Smooth muscle cell (in vitro differentiated cells): ENCODE results near the gene IL16. TPM values are rescaled to one million over a fixed set of nuclear protein-coding genes. Genes with fewer than 3 reads are reported as not detected.
"Not testable (repeated sequence)": the region's sequence is repeated elsewhere in the genome, so short reads cannot be mapped to it uniquely, and the experiment has no call there.

Experiments
- DNase-seq: peaks from one replicate; lab custom pipeline; 2025; ENCODE audit not compliant: unreplicated experiment; lab: John Stamatoyannopoulos, UW
- H2AFZ ChIP-seq: fragments of 200-600 bp; sonication (generic); 2 replicates; pipeline ENCODE4 v1.6.0; 2016; ENCODE audit warnings: antibody characterized with exemption, low read depth, mild to moderate bottlenecking
- H3F3A ChIP-seq: fragments of 200-600 bp; sonication (generic); 2 replicates; pipeline ENCODE4 v1.6.0; 2017; ENCODE audit warnings: antibody characterized with exemption, low read depth
- H3K27ac ChIP-seq: fragments of 200-600 bp; sonication (generic); 2 replicates; pipeline ENCODE4 v1.5.1; 2016; ENCODE audit warnings: low read depth, mild to moderate bottlenecking
- H3K27me3 ChIP-seq: fragments of 200-600 bp; sonication (generic); 2 replicates; pipeline ENCODE4 v1.6.1; 2016; ENCODE audit warnings: low read depth, mild to moderate bottlenecking
- H3K36me3 ChIP-seq: fragments of 200-600 bp; sonication (generic); 2 replicates; pipeline ENCODE4 v1.5.1; 2016; ENCODE audit warnings: low read depth
- H3K4me1 ChIP-seq: fragments of 200-600 bp; sonication (generic); 2 replicates; pipeline ENCODE4 v1.5.1; 2016; ENCODE audit warnings: low read depth
- H3K4me2 ChIP-seq: fragments of 200-600 bp; sonication (generic); 2 replicates; pipeline ENCODE4 v1.6.0; 2016; ENCODE audit warnings: mild to moderate bottlenecking
- H3K4me3 ChIP-seq: fragments of 200-600 bp; sonication (generic); 2 replicates; pipeline ENCODE4 v1.5.1; 2016; ENCODE audit warnings: mild to moderate bottlenecking
- H3K79me2 ChIP-seq: fragments of 200-600 bp; sonication (generic); 2 replicates; pipeline ENCODE4 v1.6.0; 2016; ENCODE audit warnings: low read depth, mild to moderate bottlenecking
- H3K9ac ChIP-seq: fragments of 200-600 bp; sonication (generic); 2 replicates; pipeline ENCODE4 v1.6.0; 2016; ENCODE audit warnings: low read depth
- H3K9me3 ChIP-seq: fragments of 200-600 bp; sonication (generic); replicated peaks from 2 replicates; pipeline ENCODE4 v1.5.1; 2016; ENCODE audit warnings: low read depth
- H4K20me1 ChIP-seq: fragments of 200-600 bp; sonication (generic); 2 replicates; pipeline ENCODE4 v1.6.0; 2016; ENCODE audit warnings: low read depth
- CTCF ChIP-seq: fragments of 200-600 bp; sonication (generic); IDR thresholded peaks from 2 replicates; pipeline ENCODE4 v1.5.1; 2017; ENCODE audit warnings: borderline replicate concordance, mild to moderate bottlenecking, antibody characterized with exemption; ENCODE audit not compliant: insufficient read depth, poor library complexity, severe bottlenecking
- WGBS: methylation state at CpG from one replicate; pipeline ENCODE4 v1.1.7; 2016; ENCODE audit warnings: low lambda C conversion rate; 5-methylcytosine and 5-hydroxymethylcytosine counted together
- polyA plus RNA-seq: library from polyadenylated mRNA; unstranded; fragments of >200 nt; fragmentation: Nextera tagmentation; extraction: Ambion mirVana; gene quantifications from 2 replicates; pipeline ENCODE4 v1.2.1, GENCODE V29; 2016
- total RNA-seq: library from RNA; depleted of rRNA; stranded (reverse); fragments of >200 nt; gene quantifications from 2 replicates; pipeline ENCODE4 v1.2.3, GENCODE V29; 2014

IL16 gene
- total and polyA plus RNA-seq, 2 experiments from 2014 or later, result 1.3 to 1.4 TPM

- no peak overlapping the region for H3K4me2 ChIP-seq
- WGBS, result 82% methylated on average over 11 of the region's 11 CpGs
- no peaks in the 10 kb centered on the region for H4K20me1 ChIP-seq
- H3K27me3 ChIP-seq, result no peaks in the 10 kb centered on the region
- no peak overlapping the region for H2AFZ ChIP-seq
- H3K4me1 ChIP-seq, result peaks cover 5% of the 10 kb centered on the region
- H3K9ac ChIP-seq, result no peak overlapping the region
- DNase-seq, result no peak
- H3K4me3 ChIP-seq, result no peak overlapping the region
- no peaks in the 10 kb centered on the region for H3K79me2 ChIP-seq
- TF ChIP-seq CTCF, result no peak
- no peaks in the 10 kb centered on the region for H3F3A ChIP-seq
- H3K27ac ChIP-seq, result no peak overlapping the region
- no peaks in the 10 kb centered on the region for H3K9me3 ChIP-seq
- H3K36me3 ChIP-seq, result no peaks in the 10 kb centered on the region
These were observed 2.5 kb downstream of the IL16 start for GRCh38 chr15:81199031-81199779.

- no peak overlapping the region for H3K9ac ChIP-seq
- H3K36me3 ChIP-seq, result no peaks in the 10 kb centered on the region
- no peak overlapping the region for H3K4me3 ChIP-seq
- H3K9me3 ChIP-seq, result no peaks in the 10 kb centered on the region
- no peak for DNase-seq
- no peaks in the 10 kb centered on the region for H3F3A ChIP-seq
- H3K27me3 ChIP-seq, result no peaks in the 10 kb centered on the region
- TF ChIP-seq CTCF, result no peak
- H3K79me2 ChIP-seq, result no peaks in the 10 kb centered on the region
- H3K4me1 ChIP-seq, result no peaks in the 10 kb centered on the region
- H2AFZ ChIP-seq, result no peak overlapping the region
- no peak overlapping the region for H3K4me2 ChIP-seq
- no peaks in the 10 kb centered on the region for H4K20me1 ChIP-seq
- 90% methylated on average over 3 of the region's 3 CpGs for WGBS
- H3K27ac ChIP-seq, result no peak overlapping the region
These were observed 9.3 kb downstream of the IL16 start for GRCh38 chr15:81206018-81206417.

DNA sequence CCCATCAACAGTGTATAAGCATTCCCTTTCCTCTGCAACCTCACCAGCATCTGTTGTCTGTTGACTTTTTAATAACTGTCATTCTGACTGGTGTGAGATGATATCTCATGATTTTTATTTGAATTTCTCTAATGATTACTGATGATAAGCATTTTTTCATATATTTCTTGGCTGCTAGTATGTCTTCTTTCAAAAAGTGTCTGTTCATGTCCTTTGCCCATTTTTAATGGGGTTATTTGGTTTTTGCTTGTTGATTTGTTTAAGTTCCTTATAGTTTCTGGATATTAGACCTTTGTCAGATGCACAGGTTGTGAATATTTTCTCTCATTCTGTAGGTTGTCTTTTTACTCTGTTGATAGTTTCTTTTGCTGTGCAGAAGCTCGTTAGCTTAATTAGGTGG, 11.3 kb downstream of the IL16 start:
- not testable (repeated sequence) for H3K4me2 ChIP-seq, H3K4me1 ChIP-seq, DNase-seq, H3K9me3 ChIP-seq, H3K9ac ChIP-seq, H3K36me3 ChIP-seq, H3K79me2 ChIP-seq, H3K4me3 ChIP-seq, H4K20me1 ChIP-seq, H2AFZ ChIP-seq, H3F3A ChIP-seq, H3K27ac ChIP-seq, H3K27me3 ChIP-seq
- WGBS, result 82% methylated on average over 1 of the region's 1 CpG

GRCh38 chr15:81209635-81210034, 13.0 kb downstream of the IL16 start:
- no peaks in the 10 kb centered on the region for H3K79me2 ChIP-seq
- WGBS, result 76% methylated on average over 5 of the region's 5 CpGs

More at GRCh38 chr15:81209635-81210034, 13.0 kb downstream of the IL16 start:
- Histone ChIP-seq H3K4me1 (no peaks in the 10 kb centered on the region), H3F3A (no peaks in the 10 kb centered on the region), H3K27ac (no peak overlapping the region), H3K36me3 (no peaks in the 10 kb centered on the region), H3K4me2 (no peak overlapping the region), H3K9me3 (peaks cover 7% of the 10 kb centered on the region), H3K27me3 (no peaks in the 10 kb centered on the region), H3K9ac (no peak overlapping the region), H3K4me3 (no peak overlapping the region), H2AFZ (no peak overlapping the region), H4K20me1 (no peaks in the 10 kb centered on the region)
- TF ChIP-seq CTCF, result no peak
- no peak for DNase-seq
